Measurements from ENCODE around the gene ZSWIM7. TPM values are rescaled to one million over a fixed set of nuclear protein-coding genes. Genes with fewer than 3 reads are reported as not detected.

ZSWIM7 gene
- total and polyA plus RNA-seq, 2 donors = 19.6 to 57.6 TPM

- 91% methylated on average over 1 of the region's 1 CpG for WGBS
- DNase-seq (ENCODE audit: low read depth in 6 of 9, low spot score in 9 of 9) = no peak
- H3K27ac ChIP-seq (ENCODE audit: low read depth in 1 of 2, low read length in 1 of 2) = no peak overlapping the region
- H3K4me3 ChIP-seq (ENCODE audit: low read length in 2 of 2) = no peak overlapping the region
- H3K36me3 ChIP-seq (ENCODE audit: control insufficient read depth in 2 of 2, insufficient read depth in 2 of 2, low read length in 1 of 2) = peaks cover 36 to 60% of the 10 kb centered on the region in 2 donors
- H3K9me3 ChIP-seq (ENCODE audit: control insufficient read depth in 2 of 2, insufficient read depth in 1 of 2, low read length in 1 of 2) = no peaks in the 10 kb centered on the region
- H3K27me3 ChIP-seq (ENCODE audit: control insufficient read depth in 2 of 2, insufficient read depth in 1 of 2, low read length in 1 of 2) = no peaks in the 10 kb centered on the region
- H3K4me1 ChIP-seq (ENCODE audit: control insufficient read depth in 2 of 2, insufficient read depth in 2 of 2, low read length in 2 of 2) = peaks cover 11 to 12% of the 10 kb centered on the region in 2 donors
These were observed 4.3 kb upstream of the ZSWIM7 start for GRCh38 chr17:16003841-16004240.

DNA sequence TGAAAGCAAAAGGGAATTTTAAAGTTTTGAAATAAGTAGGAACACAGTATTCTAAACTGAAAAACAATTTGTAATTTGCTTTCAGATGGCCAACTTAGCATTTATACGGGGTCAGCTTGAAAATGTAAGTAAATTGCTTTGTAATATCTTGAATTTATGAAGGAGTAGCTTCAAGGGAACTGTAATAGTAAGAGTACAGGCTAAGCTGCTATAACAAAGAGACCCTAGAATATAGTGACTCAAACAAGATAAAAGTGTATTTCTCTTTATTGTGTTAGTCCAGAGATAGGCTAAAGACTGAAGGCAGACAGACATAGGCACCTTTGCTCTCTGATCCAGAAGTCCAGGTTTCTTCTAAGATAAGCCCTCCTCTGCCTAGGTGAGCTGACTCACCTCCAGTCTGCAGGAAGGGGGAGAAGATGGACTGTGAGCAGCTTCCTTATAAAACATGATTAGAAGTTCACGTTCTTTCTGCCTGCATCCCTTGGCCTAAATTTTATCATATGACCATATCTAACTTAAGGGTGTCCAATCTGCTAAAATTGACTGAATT is 3.3 kb upstream of the ZSWIM7 start:
- 96% methylated on average over 2 of the region's 2 CpGs for WGBS
- no peaks in the 10 kb centered on the region for H3K9me3 ChIP-seq (ENCODE audit: control insufficient read depth in 2 of 2, insufficient read depth in 1 of 2, low read length in 1 of 2)
- H3K36me3 ChIP-seq (ENCODE audit: control insufficient read depth in 2 of 2, insufficient read depth in 2 of 2, low read length in 1 of 2) = peaks cover 28 to 50% of the 10 kb centered on the region in 2 donors
- no peak overlapping the region for H3K27ac ChIP-seq (ENCODE audit: low read depth in 1 of 2, low read length in 1 of 2)
- H3K4me1 ChIP-seq (ENCODE audit: control insufficient read depth in 2 of 2, insufficient read depth in 2 of 2, low read length in 2 of 2) = peaks cover 15 to 16% of the 10 kb centered on the region in 2 donors
- no peak overlapping the region for H3K4me3 ChIP-seq (ENCODE audit: low read length in 2 of 2)
- no peaks in the 10 kb centered on the region for H3K27me3 ChIP-seq (ENCODE audit: control insufficient read depth in 2 of 2, insufficient read depth in 1 of 2, low read length in 1 of 2)
- no peak for DNase-seq (ENCODE audit: low read depth in 6 of 9, low spot score in 9 of 9)

- peaks cover 26 to 38% of the 10 kb centered on the region in 2 donors for H3K36me3 ChIP-seq (ENCODE audit: control insufficient read depth in 2 of 2, insufficient read depth in 2 of 2, low read length in 1 of 2)
- DNase-seq (ENCODE audit: low read depth in 6 of 9, low spot score in 9 of 9) = no peak
- peak overlapping the region in 1 of 2 donors; percentile 20 for H3K4me3 ChIP-seq (ENCODE audit: low read length in 2 of 2)
- H3K9me3 ChIP-seq (ENCODE audit: control insufficient read depth in 2 of 2, insufficient read depth in 1 of 2, low read length in 1 of 2) = no peaks in the 10 kb centered on the region
- H3K27me3 ChIP-seq (ENCODE audit: control insufficient read depth in 2 of 2, insufficient read depth in 1 of 2, low read length in 1 of 2) = no peaks in the 10 kb centered on the region
- peaks cover 15 to 16% of the 10 kb centered on the region in 2 donors for H3K4me1 ChIP-seq (ENCODE audit: control insufficient read depth in 2 of 2, insufficient read depth in 2 of 2, low read length in 2 of 2)
- no peak overlapping the region for H3K27ac ChIP-seq (ENCODE audit: low read depth in 1 of 2, low read length in 1 of 2)
These were observed 1.9 kb upstream of the ZSWIM7 start for GRCh38 chr17:16001226-16001897.

DNA sequence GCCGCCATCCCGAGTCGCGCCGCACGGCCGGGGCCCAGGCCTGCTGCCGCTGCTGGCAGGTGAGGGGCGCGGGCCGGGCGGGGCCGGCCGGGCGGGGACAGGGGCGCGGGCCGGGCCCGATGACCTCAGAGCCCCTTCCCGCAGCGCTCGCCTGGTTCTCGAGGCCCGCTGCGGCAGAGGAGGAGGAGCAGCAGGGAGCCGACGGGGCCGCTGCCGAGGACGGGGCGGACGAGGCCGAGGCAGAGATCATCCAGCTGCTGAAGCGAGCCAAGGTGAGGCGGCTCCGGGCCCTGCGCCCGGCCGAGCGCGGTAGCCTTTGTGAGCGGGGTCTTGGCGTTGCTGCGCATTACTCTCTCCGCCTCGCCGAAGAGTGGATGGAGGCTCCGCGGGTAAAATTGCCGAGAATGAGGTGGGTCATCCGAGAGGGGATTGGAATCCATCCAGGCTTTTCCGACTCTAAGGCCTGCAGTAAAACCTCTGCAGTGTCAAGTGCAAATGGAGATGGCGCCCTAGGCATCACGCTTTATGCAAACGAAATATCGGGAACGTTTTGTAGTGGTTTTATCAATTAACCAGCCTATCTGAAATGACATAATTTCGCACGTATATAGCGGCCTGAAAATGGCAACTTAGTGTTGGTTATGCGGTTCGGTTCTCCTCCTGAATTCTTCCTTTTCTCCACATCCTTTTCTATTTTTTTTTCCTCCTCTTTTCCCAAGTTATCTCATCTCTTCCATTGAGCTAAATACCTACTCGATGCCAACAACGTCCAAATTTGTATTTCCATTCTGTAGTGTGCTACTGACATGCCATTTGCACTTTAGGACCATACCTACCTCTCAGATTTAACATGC is 697 bp upstream of the ZSWIM7 start:
- Histone ChIP-seq H3K27ac (ENCODE audit: low read depth in 1 of 2, low read length in 1 of 2) (peak overlapping the region; percentile 71 to 98), H3K4me3 (ENCODE audit: low read length in 2 of 2) (peak overlapping the region; percentile 69 to 75), H3K9me3 (ENCODE audit: control insufficient read depth in 2 of 2, insufficient read depth in 1 of 2, low read length in 1 of 2) (no peaks in the 10 kb centered on the region), H3K36me3 (ENCODE audit: control insufficient read depth in 2 of 2, insufficient read depth in 2 of 2, low read length in 1 of 2) (peaks cover 22 to 31% of the 10 kb centered on the region in 2 donors), H3K4me1 (ENCODE audit: control insufficient read depth in 2 of 2, insufficient read depth in 2 of 2, low read length in 2 of 2) (peaks cover 15 to 16% of the 10 kb centered on the region in 2 donors), H3K27me3 (ENCODE audit: control insufficient read depth in 2 of 2, insufficient read depth in 1 of 2, low read length in 1 of 2) (no peaks in the 10 kb centered on the region)
- WGBS = 2% methylated on average over 64 of the region's 64 CpGs
- peak in 3 of 9 donors; percentile 19 to 59 (median 24) for DNase-seq (ENCODE audit: low read depth in 6 of 9, low spot score in 9 of 9)

GRCh38 chr17:15998031-15998562 is 1.4 kb downstream of the ZSWIM7 start:
- peaks cover 6 to 15% of the 10 kb centered on the region in 2 donors for H3K36me3 ChIP-seq (ENCODE audit: control insufficient read depth in 2 of 2, insufficient read depth in 2 of 2, low read length in 1 of 2)
- WGBS = 95% methylated on average over 4 of the region's 4 CpGs
- H3K9me3 ChIP-seq (ENCODE audit: control insufficient read depth in 2 of 2, insufficient read depth in 1 of 2, low read length in 1 of 2) = no peaks in the 10 kb centered on the region
- peaks cover 15 to 16% of the 10 kb centered on the region in 2 donors for H3K4me1 ChIP-seq (ENCODE audit: control insufficient read depth in 2 of 2, insufficient read depth in 2 of 2, low read length in 2 of 2)
- H3K27me3 ChIP-seq (ENCODE audit: control insufficient read depth in 2 of 2, insufficient read depth in 1 of 2, low read length in 1 of 2) = no peaks in the 10 kb centered on the region
- no peak overlapping the region for H3K4me3 ChIP-seq (ENCODE audit: low read length in 2 of 2)
- no peak overlapping the region for H3K27ac ChIP-seq (ENCODE audit: low read depth in 1 of 2, low read length in 1 of 2)
- no peak for DNase-seq (ENCODE audit: low read depth in 6 of 9, low spot score in 9 of 9)

GRCh38 chr17:15996322-15996721 is 3.2 kb downstream of the ZSWIM7 start:
- Histone ChIP-seq H3K4me1 (ENCODE audit: control insufficient read depth in 2 of 2, insufficient read depth in 2 of 2, low read length in 2 of 2) (peaks cover 15 to 16% of the 10 kb centered on the region in 2 donors), H3K4me3 (ENCODE audit: low read length in 2 of 2) (no peak overlapping the region), H3K36me3 (ENCODE audit: control insufficient read depth in 2 of 2, insufficient read depth in 2 of 2, low read length in 1 of 2) (peaks cover under 1 to 3% of the 10 kb centered on the region in 2 donors), H3K27me3 (ENCODE audit: control insufficient read depth in 2 of 2, insufficient read depth in 1 of 2, low read length in 1 of 2) (no peaks in the 10 kb centered on the region), H3K27ac (ENCODE audit: low read depth in 1 of 2, low read length in 1 of 2) (no peak overlapping the region), H3K9me3 (ENCODE audit: control insufficient read depth in 2 of 2, insufficient read depth in 1 of 2, low read length in 1 of 2) (no peaks in the 10 kb centered on the region)
- 89% methylated on average over 6 of the region's 6 CpGs for WGBS
- DNase-seq (ENCODE audit: low read depth in 6 of 9, low spot score in 9 of 9) = no peak

DNA sequence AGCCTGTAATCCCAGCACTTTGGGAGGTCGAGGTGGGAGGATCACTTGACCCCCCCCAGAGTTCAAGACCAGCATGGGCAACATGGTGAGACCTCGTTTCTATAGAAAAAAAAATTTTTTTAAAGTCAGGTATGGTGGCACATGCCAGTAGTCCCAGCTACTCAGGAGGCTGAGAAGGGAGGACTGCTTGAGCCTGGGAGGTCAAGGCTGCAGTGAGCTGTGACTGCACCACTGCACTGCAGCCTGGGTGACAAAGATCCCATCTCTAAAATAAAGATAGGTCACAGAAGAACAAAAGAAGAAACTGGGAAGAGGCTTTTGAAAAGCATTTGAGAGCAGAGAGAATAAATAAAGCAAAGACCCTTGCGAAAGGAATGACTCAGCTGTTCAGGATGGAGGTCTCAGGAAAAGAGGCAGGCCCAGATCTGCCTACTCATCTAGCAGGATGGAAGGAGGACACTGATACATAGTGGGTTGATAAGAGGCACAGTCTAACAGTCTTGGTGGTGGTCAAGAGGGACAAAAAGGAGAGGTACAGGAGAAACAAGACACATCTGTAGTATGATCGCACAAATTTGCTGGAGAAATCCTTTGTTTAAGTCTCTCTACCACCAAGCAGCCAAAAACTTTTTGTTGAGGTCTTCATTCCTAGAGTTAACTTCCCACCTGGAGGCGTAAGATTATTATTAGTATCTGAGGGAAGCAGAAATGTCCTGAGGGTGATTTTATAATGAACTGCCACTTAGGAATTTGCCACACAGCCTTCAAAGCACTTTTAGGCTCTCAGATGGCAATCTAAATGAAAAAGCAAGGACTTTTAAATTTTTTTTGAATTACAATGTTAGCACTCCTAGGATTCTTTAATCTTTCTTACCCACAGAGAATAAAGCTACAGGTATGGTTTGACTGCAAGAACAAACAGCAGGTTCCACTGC is 17.6 kb downstream of the ZSWIM7 start:
- H3K4me1 ChIP-seq (ENCODE audit: control insufficient read depth in 2 of 2, insufficient read depth in 2 of 2, low read length in 2 of 2) = no peaks in the 10 kb centered on the region
- no peak overlapping the region for H3K27ac ChIP-seq (ENCODE audit: low read depth in 1 of 2, low read length in 1 of 2)
- no peak for DNase-seq (ENCODE audit: low read depth in 6 of 9, low spot score in 9 of 9)
- 92% methylated on average over 5 of the region's 5 CpGs for whole genome bisulfite sequencing
- H3K27me3 ChIP-seq (ENCODE audit: control insufficient read depth in 2 of 2, insufficient read depth in 1 of 2, low read length in 1 of 2) = no peaks in the 10 kb centered on the region
- H3K4me3 ChIP-seq (ENCODE audit: low read length in 2 of 2) = no peak overlapping the region
- H3K9me3 ChIP-seq (ENCODE audit: control insufficient read depth in 2 of 2, insufficient read depth in 1 of 2, low read length in 1 of 2) = no peaks in the 10 kb centered on the region
- peaks cover 20 to 22% of the 10 kb centered on the region in 2 donors for H3K36me3 ChIP-seq (ENCODE audit: control insufficient read depth in 2 of 2, insufficient read depth in 2 of 2, low read length in 1 of 2)

GRCh38 chr17:15981208-15981607 is 18.3 kb downstream of the ZSWIM7 start:
- peaks cover 24 to 27% of the 10 kb centered on the region in 2 donors for H3K36me3 ChIP-seq (ENCODE audit: control insufficient read depth in 2 of 2, insufficient read depth in 2 of 2, low read length in 1 of 2)
- H3K27me3 ChIP-seq (ENCODE audit: control insufficient read depth in 2 of 2, insufficient read depth in 1 of 2, low read length in 1 of 2) = no peaks in the 10 kb centered on the region
- H3K4me1 ChIP-seq (ENCODE audit: control insufficient read depth in 2 of 2, insufficient read depth in 2 of 2, low read length in 2 of 2) = no peaks in the 10 kb centered on the region
- no peak overlapping the region for H3K27ac ChIP-seq (ENCODE audit: low read depth in 1 of 2, low read length in 1 of 2)
- peak in 1 of 9 donors; percentile 12 for DNase-seq (ENCODE audit: low read depth in 6 of 9, low spot score in 9 of 9)
- no peak overlapping the region for H3K4me3 ChIP-seq (ENCODE audit: low read length in 2 of 2)
- H3K9me3 ChIP-seq (ENCODE audit: control insufficient read depth in 2 of 2, insufficient read depth in 1 of 2, low read length in 1 of 2) = no peaks in the 10 kb centered on the region
- WGBS = 58% methylated on average over 2 of the region's 2 CpGs

All from thymus (tissue), 11 donors.